Measurements from ENCODE around the gene CCL11. TPM values are rescaled to one million over a fixed set of nuclear protein-coding genes. Genes with fewer than 3 reads are reported as not detected.

The CCL11 gene
- total RNA-seq, 1 donor from 2014 or later, result not detected

DNA sequence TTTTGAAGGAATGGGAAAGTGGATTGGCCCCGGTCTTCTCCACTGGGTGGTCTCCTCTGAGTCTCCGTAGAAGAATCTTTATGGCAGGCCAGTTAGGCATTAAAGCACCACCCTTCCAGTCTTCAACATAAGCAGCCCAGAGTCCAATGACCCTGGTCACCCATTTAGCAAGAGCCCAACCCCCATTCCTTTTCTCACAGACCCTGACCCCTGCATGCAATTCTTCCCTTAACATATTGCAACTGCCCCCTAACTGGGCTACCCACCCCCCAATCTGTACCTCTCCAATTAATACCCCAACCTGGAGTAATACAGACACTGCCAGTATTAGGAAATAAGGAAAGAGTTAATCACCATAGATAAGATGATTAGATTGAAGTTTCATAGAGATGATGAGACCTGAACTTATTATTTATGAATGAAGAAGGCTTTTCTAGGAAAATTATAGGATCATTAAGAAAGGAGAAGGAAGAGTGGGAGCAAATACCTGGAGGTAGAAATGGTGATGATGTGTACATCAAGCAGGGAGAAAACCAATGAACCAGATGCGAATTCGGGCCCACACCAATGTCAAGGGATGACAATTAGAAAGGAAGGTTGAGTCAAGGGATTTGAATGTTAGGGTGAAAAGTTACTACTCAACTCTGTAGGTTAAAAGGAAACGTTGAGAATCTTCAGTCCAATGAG is 28.1 kb upstream of the CCL11 start:
- DNase-seq, result no peak

- no peak for DNase-seq
These were observed 27.6 kb upstream of the CCL11 start for GRCh38 chr17:34257986-34258326.

DNA sequence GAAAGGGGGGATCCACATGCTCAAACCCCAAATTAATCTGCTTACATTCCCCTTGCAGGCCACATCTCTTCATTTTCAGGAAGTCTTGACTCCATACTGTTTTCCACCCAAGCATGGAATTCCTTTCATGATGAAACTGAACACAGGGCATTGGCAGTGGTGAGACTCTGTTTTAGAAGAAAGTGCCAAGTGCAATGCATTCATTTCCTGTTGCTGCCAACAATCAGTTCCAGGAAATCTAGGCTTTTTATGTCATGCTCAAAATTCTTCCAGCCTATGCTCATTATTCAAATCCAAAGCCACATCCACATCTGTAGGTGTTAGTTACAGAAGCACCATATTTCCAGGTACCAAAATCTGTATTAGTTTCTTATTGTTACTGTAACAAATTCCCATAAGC is 26.4 kb upstream of the CCL11 start:
- peak; percentile 77 for DNase-seq

DNA sequence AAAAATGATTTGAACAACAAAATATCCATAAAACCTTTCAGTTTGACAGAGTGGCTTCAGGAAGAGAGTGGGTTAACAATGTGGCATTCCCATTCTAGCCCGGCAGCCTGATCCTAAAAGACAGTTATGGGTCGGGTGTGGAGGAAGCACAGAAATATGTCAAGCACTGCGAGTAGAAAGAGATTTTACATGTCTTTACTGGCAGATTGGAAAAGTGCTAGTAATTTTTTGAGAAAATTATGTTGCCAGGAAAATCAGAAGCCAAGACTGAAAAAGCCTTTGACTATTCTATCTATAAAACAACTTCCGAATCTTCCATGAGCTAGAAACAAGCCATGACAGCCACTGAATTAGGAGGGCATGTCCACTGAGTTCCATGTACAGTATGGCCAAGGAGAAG is 24.7 kb upstream of the CCL11 start:
- no peak for DNase-seq

DNA sequence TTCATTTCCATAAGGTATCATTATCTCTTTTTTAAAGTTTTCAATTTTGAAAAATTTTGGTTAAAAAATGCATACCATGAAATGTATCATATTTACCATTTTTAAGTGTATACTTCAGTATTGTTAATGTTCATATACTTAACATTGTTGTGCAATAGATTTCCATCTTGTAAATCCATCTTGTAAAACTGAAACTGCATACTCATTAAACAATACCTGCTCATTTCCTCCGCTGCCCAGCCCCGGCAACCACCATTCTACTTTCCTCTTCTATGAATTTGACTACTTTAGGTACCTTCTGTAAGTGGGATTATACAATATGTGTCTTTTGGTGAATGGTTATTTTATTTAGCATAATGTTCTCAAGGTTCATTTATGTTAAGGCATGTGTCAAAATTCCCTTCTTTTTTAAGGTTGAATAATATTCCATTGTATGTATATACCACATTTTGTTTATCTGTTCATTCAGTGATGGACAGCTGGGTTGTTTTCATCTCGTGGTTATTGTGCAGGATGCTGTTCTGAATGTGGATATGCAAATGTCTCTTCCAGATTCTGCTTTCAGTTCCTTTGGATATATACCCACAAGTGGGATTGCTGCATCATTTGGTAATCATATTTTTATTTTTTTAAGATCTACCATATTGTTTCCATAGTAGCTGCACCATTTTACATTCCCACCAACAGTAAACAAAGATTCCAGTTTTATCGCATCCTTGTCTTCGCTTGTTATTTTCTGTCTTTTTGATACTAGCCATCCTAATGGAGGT is 23.8 kb upstream of the CCL11 start:
- DNase-seq, result no peak

DNA sequence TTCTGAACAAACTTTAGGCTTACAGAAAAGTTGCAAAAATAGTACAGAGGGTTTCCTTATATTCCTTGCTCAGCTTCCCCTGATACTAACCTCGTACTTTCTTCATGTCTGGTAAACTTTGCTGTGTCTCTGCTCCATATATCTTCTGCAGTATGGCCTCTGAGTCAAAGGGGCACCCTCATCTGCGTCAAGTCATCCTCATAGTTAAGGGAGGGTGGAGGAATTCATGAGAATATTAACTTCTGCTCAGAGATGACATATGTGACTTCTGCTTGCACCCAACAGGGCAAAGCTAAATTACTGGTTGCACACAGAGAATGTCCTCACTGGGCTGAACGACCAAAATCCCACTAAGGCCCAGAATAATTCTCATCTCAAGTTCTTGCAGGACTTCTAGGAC is 19.8 kb upstream of the CCL11 start:
- DNase-seq, result no peak

DNA sequence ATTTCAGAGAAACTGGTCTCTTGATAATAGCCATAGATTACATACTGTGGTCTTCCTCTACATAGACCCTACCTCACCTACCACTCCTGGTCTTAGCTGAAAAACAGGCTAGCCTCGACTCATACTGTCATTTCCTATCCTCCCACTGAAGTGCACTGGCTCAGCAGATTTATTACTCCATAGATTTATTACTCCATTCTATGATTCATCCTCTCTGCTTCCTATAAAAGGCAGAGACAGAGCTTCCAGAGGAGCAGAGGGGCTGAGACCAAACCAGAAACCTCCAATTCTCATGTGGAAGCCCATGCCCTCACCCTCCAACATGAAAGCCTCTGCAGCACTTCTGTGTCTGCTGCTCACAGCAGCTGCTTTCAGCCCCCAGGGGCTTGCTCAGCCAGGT is 15.6 kb upstream of the CCL11 start, which contains the start of gene CCL7:
CCL7 (plus strand) TSS at position 253 of the 400 bp plus-strand sequence; CDS start at position 323, 70 bp downstream.
- no peak for DNase-seq

DNA sequence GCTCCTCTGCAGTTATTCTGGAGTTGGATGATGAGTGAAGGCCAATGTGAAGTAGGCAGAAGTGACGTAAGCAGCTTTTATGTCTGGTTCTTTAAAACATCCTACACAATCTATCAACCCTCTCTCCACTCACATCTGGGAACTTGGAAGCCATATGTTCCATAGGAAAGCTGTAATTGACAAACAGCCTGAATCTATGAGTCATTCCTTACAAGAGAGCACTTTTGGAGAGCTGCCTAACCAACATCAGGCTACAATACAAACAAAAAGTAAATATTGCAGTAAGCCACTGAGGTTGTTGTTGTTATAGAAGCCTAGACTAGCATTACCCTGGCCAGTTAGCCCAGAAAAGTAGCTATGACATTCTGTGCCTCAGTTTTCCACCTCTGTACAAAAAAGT is 9.7 kb upstream of the CCL11 start:
- peak; percentile 84 for DNase-seq

- no peak for DNase-seq
These were observed 8.7 kb upstream of the CCL11 start for GRCh38 chr17:34276826-34277225.

- no peak for DNase-seq
These were observed 2.0 kb upstream of the CCL11 start for GRCh38 chr17:34283571-34283970.

GRCh38 chr17:34287875-34288274 is 2.3 kb downstream of the CCL11 start:
- DNase-seq, result no peak

DNA sequence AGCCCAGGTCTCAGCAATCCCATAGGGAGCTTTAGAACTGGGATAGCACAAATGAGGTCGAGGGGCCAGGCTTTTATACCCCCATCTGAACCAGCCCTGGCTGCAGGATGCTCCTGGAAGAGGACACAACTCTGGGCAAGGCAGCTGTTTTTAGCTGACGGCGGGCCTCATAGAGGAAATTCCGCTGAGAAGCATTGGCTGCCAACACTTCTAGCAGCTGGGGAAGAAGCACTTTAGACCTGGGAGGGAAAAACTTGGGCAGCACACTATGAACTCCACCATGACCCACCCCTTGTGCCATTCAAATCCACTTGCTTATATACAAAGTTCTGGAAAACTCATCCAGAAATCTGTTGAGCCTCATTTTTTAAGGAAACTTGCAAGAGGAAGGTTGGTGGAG is 5.0 kb downstream of the CCL11 start:
- peak; percentile 67 for DNase-seq

DNA sequence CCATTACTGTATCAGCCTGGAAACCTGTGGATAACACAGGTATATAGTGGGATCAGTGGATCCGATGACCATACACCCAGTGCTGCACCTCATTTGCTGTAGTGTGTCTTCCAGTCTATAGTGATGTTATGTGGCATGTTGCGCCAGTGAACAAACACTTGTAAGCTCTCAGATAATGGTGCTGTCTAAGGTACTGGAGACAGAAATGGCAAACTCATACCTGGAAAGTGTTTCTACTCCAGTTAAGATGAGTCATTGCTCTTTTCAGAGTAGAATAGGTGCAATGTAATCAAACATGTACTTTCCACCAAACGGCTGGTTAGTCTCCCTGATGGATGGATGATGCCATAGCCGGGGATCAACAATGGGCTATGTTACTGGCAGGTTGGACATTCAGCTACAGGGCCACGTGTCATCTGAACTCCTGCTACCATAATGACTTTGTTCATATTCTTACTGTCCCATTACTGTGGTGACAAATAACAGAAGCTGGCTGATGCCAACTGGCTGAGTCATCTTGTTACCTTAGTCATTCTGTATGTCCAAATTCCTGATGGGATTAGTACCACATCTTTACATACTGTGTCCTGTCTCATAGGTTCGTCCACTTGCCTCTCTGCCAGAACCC is 6.3 kb downstream of the CCL11 start:
- DNase-seq, result no peak

DNA sequence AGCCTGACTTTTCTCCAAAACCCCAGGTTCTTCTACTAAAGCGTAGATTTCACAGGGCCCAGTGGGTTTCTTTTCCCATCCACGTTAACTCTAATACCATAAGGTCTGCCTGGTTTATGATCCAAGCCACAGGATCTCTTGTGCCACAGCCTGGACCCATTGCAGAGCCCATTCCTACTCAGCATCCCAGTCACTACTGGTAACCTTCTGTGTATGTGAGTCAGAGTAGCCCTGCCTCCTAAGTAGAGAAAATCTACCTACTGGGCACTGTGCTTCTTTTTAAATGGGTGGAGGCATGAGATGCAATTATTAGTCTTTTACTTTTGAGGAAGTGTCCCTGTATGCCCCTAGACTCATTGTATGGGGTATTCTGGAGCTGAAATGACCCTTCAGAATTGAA is 13.5 kb downstream of the CCL11 start:
- DNase-seq, result no peak

DNA sequence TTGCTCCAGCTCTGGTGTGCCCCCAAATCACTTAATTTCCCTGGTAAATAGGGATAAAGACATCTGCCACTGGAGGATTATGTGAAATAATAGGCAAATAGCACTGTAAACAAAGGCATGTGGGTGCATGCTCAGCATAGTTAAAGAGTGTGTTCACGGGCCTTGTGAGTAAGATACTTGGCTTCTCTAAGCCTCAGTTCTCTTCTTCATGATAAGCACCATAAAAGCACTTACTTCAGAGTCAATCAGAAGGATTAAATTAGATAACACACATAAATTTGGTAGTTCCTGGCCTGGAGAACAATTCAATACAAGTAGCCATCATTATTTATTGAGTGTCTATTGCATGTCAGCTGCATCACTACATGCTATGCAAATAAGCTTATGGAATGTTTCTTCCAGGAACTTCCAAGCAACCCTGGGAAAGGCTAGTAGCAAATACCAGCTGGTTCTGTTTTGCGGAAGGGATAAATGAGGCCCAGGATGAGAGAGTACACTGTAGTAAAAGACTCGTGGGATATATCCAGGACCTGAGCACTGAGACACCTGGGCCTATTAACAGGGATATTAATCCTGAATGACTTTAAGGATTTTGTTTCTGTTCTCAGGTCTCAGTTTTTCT is 14.5 kb downstream of the CCL11 start:
- peak; percentile 51 for DNase-seq

- DNase-seq, result peak; percentile 80
These were observed 15.3 kb downstream of the CCL11 start for GRCh38 chr17:34300652-34301370.

DNA sequence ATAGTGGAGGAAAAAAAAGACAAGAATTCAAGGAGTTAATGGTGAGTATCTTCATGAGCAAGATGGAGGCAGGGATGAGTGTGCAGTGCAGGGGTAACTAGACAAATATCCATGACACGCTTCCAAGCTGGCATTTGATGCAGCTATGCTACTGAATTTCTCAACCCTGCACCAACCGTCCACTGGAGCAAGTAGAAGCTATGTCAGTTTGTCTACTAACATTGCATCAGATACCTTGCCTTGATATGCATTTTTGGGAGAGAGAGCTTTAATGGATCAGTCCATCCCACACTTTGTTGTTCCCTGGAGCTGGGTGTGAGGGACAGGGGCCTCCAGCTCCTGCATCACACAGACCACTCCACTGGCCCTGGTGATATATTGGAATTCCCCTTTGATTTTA is 16.4 kb downstream of the CCL11 start:
- DNase-seq, result no peak

DNA sequence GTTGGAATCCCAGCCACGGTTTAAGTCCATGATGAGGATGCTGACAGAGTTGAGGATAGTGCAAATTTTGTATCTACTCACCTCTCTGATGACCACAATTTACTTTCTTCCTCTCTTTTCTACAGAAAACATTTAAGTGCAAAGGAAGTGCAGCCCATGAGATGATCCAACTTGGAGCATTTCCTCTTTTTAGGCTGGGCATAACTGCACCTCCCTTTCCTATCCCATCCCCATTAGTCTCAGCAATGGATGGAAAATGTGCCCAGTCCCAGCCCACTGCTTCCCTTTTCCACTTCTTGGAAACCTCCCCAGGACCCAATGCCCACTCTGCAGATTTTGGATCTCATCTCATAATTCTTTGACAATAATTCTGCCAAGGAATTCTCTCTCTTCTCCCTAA is 17.1 kb downstream of the CCL11 start:
- DNase-seq, result no peak

DNA sequence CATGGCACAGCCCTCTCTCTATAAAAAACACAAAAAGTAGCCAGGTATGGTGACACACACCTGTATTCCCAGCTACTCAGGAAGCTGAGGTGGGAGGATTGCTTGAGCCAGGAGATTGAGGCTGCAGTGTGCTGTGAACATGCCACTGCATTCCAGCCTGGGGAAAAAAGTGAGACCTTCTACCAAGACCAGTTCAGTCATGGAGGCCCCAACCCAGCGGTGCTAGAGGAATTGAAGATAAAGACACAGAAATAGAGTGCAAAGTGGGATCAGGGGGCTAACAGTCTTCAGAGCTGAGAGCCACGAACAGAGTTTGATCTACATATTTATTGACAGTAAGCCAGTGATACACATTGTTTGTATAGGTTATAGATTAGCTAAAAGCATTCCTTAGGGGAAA is 18.1 kb downstream of the CCL11 start:
- DNase-seq, result no peak

DNA sequence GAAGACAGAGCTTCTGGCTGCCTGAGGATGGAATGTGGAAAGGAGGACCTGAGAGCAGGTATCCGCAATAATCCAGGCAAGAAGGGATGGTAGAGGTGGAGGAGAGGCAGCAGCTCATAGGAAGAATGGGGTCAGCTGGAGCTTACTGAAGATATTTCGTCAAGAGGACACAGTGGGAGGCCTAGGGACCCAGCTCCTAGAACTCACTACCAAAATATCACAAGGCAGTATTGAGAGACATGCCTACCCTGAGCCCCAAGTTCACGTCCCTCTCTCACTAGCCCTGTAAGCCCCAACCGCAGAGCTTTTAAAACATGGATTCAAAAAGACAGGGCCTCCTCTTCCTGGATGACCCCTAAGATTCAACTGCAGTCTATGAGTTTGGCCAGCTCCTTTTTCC is 19.5 kb downstream of the CCL11 start:
- DNase-seq, result no peak

- no peak for DNase-seq
These were observed 20.1 kb downstream of the CCL11 start for GRCh38 chr17:34305606-34306005.

GRCh38 chr17:34306466-34306865 is 20.9 kb downstream of the CCL11 start:
- peak; percentile 56 for DNase-seq
